Measurements from ENCODE around the gene ZNF221. TPM values are rescaled to one million over a fixed set of nuclear protein-coding genes. Genes with fewer than 3 reads are reported as not detected.
"Not testable (repeated sequence)": the region's sequence is repeated elsewhere in the genome, so short reads cannot be mapped to it uniquely, and the experiment has no call there.

Gene ZNF221
- 3.2 and 4.4 TPM in 2 replicates for total RNA-seq

DNA sequence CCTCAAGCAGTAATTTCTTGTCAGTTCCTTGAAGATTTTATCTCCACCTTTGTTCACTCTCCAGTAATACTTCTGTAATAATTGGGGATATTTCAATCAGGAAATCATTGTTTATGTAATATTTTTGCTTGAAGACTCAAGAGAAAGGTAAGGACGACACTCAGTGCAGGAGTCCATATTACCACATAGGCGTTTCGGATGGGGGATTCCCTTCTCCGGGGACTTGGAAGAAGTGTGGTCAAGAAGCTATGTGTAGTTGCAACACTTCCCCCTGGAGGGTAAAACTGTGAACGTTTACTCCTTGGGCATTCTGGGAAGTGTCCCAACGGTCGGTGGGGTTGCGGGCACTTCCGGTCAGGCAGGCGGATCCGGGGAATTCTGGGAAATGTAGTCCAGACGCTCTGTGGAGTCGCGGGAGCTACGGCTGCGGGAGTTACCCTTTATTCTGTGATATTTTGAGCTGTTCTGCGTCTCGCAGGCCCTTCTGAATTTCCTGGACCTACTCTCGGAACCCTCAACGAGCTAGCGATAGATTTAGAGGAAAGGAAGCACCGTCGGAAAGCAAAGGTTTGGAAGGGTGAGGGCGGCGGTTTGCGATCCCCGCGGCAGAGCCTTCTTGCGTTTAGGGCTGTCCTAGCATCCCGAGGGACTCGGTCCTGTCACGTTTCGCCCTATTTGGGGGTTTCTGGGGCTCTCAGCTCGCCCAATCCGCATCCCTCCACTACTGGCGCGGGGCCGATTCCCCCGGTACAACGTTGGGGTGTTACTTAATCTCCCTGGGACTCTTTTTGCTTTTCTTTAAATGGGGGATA is at the start of gene ZNF221:
TSS of gene ZNF221 (plus strand) at position 395 of the 812 bp plus-strand sequence. CDS start 11,499 bp downstream, outside the sequence.
- DNase-seq (ENCODE audit: low read depth in 2 of 2): peak; percentile 70 to 94

- peak; percentile 82 to 89 for DNase-seq (ENCODE audit: low read depth in 2 of 2)
Measured at GRCh38 chr19:43901395-43902390, 49.3 kb upstream of the ZNF221 start.

DNA sequence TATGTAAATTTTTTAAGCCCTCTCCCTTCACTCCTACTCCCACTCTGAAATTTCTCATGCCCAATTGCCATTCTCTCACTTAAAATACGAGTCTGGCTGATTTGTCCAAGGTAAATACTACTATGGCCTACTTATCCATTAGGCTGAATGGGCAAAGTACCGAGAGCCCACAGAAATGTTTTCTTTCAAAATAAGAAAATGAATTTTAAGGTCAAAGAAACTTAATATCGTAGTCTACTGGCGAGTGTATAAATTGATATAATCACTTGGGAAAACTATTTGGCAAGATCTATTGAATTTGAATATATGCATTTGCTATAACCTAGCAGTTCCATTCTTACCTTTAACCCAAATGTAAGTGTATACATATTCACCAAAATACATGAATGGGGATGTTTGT is 48.6 kb upstream of the ZNF221 start:
- no peak for DNase-seq (ENCODE audit: low read depth in 2 of 2)

DNA sequence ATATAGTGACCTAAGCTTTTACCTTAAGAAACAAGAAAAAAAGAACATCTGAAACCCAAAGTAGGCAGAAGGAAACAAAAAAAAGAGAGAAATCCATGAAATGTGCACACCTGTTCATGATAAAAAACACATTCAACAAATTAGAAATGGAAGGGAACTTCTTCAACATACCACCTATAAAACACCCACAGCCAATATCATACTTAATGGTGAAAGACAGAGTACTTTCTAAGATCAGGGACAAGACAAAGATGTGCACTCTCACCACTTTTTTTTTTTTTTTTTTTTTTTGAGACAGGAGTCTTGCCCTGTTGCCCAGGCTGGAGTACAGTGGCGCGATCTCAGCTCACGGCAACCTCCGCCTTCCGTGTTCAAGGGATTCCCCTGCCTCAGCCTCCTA is 45.1 kb upstream of the ZNF221 start:
- no peak for DNase-seq (ENCODE audit: low read depth in 2 of 2)

- DNase-seq (ENCODE audit: low read depth in 2 of 2): no peak
Measured at GRCh38 chr19:43906774-43907173, 44.3 kb upstream of the ZNF221 start.

DNA sequence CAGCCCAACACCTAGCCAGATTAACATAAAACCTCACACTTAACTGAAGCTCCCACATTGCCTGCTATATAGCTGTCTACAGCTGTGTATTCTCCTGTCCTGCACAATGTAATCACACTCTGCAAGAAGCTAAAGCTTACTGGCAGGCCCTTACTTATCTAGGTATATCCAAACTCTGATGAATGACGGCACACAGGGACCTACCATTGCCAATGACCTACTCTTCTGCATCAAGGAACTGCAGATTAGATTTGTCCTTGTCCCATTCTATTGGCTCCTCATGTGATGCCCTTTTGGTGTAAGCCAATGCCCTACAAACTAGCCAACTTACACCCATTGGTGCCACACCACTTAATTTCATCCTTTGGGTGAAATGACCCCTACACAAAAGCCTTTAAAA is 42.4 kb upstream of the ZNF221 start:
- DNase-seq (ENCODE audit: low read depth in 2 of 2): no peak

GRCh38 chr19:43910884-43911283 is 40.1 kb upstream of the ZNF221 start:
- DNase-seq (ENCODE audit: low read depth in 2 of 2): no peak

DNA sequence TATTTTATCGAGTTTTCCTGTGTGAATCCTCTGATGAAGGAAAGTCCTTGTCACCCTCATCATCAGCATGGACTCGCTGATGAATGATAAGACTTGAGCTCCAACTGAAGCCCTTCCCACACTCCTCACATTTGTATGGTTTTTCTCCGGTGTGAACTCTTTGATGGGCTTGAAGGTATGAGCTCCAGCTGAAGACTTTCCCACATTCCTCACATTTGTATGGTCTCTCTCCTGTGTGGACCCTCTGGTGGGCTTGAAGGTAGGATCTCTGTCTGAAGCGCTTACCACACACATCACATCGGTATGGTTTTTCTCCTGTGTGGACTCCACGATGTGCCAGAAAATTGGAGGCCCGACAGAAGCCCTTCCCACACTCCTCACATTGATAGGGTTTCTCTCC is 37.6 kb upstream of the ZNF221 start:
- no peak for DNase-seq (ENCODE audit: low read depth in 2 of 2)

GRCh38 chr19:43914051-43914450 is 37.0 kb upstream of the ZNF221 start:
- DNase-seq (ENCODE audit: low read depth in 2 of 2): no peak

DNA sequence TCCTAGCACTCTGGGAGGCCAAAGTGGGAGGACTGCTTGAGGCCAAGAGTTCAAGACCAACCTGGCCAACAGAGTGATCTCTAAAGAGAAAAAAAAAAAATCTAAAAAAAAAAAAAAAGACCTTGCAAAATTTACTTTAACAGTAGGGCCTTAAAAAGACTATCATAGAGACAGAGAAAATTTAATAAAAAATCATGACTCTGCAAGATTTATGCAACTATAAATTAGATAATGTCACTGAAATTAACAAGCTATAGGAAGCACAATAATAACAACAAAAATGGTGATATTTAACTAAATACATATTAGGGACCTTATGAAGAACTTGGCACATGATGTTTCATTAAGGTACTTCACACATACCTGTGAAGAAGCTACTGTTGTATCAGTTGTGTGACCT is 27.2 kb upstream of the ZNF221 start:
- no peak for DNase-seq (ENCODE audit: low read depth in 2 of 2)

GRCh38 chr19:43928820-43929219 is 22.2 kb upstream of the ZNF221 start:
- DNase-seq (ENCODE audit: low read depth in 2 of 2): no peak

GRCh38 chr19:43934055-43934984 is 16.7 kb upstream of the ZNF221 start:
- DNase-seq (ENCODE audit: low read depth in 2 of 2): peak in 1 of 2 donors; percentile 4

- DNase-seq (ENCODE audit: low read depth in 2 of 2): peak; percentile 77 to 89
Measured at GRCh38 chr19:43934985-43935708, 15.9 kb upstream of the ZNF221 start, which contains the start of gene ZNF45. Gene ZNF45, minus strand, starts transcription at chr19:43935282. Its CDS starts 13,097 bp downstream, at chr19:43922185.

DNA sequence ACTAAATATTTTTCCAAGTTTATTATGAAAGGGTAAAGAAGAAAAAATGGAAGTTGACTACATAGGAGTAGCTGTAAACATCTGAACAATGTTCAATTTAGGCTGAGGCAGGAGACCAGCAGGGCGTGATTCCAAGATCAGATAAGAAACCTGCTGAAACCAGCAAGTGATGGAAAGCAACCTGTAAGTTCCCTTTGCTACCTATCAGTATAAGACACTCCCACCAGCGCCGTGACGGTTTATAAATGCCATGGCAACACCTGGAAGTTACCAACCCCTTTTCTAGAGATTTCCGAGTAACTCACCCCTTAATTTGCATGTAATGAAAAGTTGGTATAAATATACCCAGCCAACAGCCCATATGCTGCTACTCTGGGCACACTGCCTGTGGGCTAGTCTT is 14.8 kb upstream of the ZNF221 start:
- DNase-seq (ENCODE audit: low read depth in 2 of 2): no peak

DNA sequence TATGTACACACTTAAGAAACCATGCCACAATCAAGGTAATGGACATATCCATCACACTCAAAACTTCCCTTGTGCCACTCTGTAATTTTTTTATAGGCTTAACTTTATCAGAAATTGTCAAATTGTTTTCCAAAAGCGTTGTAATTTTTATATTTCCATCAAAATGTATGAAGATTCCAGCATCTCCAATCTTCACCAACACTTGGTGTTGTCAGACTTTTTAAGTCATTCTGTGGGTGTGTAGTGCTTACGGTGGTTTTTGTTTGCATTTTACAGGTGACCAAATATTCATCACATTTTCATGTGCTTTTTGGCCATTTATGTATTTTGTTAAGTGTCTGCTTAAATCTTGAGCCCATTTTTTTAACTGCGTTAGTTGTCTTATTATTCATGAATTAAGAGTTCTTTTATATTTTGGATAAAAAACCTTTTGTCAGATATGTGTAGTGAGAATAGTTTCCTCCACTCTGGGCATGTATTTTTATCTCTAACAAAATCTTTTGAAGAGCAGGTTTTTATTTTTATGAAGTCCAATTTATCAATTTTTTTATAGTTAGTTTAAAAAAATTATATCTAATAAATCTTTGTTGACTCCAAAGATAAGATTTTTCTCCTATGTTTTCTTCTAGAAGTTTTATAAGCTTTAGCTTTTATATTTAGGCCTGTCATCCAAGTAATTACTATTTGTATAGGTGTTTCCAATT is 11.3 kb upstream of the ZNF221 start:
- no peak for DNase-seq (ENCODE audit: low read depth in 2 of 2)

DNA sequence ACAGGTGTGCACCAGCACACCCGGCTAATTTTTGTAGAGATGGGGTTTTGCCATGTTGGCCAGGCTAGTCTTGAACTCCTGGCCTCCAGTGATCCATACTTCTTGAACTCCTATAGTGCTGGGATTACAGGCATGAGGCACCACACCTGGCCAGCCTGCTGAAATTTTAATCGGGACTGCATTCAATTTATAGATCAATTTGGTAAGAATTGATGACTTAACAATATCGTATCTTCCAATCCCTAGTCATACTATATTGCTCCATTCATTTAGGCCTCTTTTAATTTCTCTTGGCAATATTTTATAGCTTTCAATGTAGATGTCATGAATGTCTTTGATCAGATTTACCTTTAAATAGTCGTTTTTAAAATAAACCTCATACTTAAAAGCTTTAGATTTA is 10.3 kb upstream of the ZNF221 start:
- DNase-seq (ENCODE audit: low read depth in 2 of 2): no peak

DNA sequence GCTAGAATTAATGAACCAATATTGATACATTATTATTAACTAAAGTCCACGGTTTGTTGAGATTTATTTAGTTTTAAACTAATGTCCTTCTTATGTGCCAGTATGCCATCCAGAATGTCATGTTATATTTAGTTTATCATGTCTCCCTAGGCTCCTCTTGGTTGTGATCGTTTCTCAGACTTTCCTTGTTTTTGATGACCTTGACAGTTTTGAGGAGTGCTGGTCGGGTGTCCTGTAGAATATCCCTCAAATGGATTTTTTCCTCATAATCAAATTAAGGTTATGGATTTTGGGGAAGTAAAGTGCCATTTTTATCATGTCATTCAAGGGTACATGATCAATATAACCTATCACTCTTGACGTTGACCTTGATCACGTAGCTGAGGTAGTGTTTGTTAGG is 9.8 kb upstream of the ZNF221 start:
- no peak for DNase-seq (ENCODE audit: low read depth in 2 of 2)

DNA sequence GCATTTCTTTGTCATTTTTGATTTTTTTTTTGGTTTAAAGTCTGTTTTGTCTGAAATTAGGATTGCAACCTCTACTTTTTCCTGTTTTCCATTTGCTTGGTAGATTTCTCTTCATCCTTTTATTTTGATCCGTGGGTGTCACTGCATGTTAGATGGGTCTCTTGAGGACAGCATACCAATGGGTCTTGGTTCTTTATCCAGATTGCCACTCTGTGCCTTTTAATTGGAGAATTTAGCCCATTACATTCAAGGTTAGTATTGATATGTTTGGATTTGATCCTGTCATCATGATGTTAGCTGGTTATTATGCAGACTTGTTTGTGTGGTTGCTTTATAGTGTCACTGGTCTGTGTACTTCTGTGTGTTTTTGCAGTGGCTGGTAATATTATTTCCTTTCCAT is 3.6 kb upstream of the ZNF221 start:
- DNase-seq (ENCODE audit: low read depth in 2 of 2): not testable (repeated sequence)

- DNase-seq (ENCODE audit: low read depth in 2 of 2): not testable (repeated sequence)
Measured at GRCh38 chr19:43949803-43950202, 1.2 kb upstream of the ZNF221 start.

DNA sequence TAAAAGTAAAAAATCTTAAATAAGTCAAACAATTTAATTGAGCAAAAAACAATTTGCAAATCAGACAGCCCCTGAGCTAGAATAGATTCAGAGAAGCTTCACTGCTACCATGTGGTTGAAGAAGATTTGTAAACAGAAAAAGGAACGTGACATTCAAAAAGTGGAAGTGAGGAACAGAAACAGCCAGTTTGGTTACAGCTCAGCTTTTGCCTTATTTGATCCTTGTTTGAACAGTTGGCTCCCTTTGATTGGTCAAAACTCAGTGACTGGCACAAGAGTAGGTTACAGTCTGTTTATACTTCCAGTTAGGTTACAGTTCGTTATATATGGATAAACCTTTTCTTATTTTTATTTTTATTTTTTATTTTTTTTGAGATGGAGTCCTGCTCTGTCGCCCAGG is 5.8 kb downstream of the ZNF221 start:
- no peak for DNase-seq (ENCODE audit: low read depth in 2 of 2)

Data from dermis microvascular lymphatic vessel endothelial cell (primary cell).